Measurements from ENCODE around the gene TMEM150B. TPM values are rescaled to one million over a fixed set of nuclear protein-coding genes. Genes with fewer than 3 reads are reported as not detected.

Gene TMEM150B
- total RNA-seq, 5 donors from 2014 or later (not counting 1 experiment from before 2014, with no cell fraction given): 0.47 TPM; not detected in 4

GRCh38 chr19:55300886-55301458, 24.2 kb downstream of the TMEM150B start:
- no peaks in the 10 kb centered on the region for H3K36me3 ChIP-seq (ENCODE audit: control insufficient read depth in 2 of 2, extremely low read depth in 1 of 2, insufficient read depth in 1 of 2, low read length in 1 of 2)
- Mint-ChIP-seq H3K9me3 (no peaks in the 10 kb centered on the region), H3K27ac (no peak overlapping the region), H3K4me3 (peak overlapping the region in 2 of 3 donors; percentile 81 to 83), H3K36me3 (no peaks in the 10 kb centered on the region), H3K27me3 (no peaks in the 10 kb centered on the region), H3K4me1 (peaks cover 11 to 13% (median 11%) of the 10 kb centered on the region in 3 donors)
- 78% methylated on average over 9 of the region's 15 CpGs for WGBS (ENCODE audit: insufficient coverage)
- H3K4me1 ChIP-seq (ENCODE audit: control insufficient read depth in 1 of 2, extremely low read depth in 1 of 2, insufficient read depth in 2 of 2, low read length in 2 of 2): peaks cover 0 to 17% of the 10 kb centered on the region in 2 experiments
- ATAC-seq (replicated peaks in 1 of 4) (no peak), DNase-seq (no peak)
- H3K27ac ChIP-seq (ENCODE audit: low read length): no peak overlapping the region
- POLR2A ChIA-PET: interaction anchor here in 1 of 2 donors (1.1 kb wide), 1 partner anchor 38 kb away, joined by 6 read pairs; the partner anchor contains the start of gene KMT5C
- H3K9me3 ChIP-seq: no peaks in the 10 kb centered on the region
- CTCF ChIA-PET: interaction anchor here (0.6 to 2.5 kb wide), 5 partner anchors 9 to 161 kb away, joined by 3 to 15 read pairs (median 7); partner anchors contain the start of genes ISOC2 (in 1 of the 2) and KMT5C (in 1 of the 2)
- peaks cover 0 to 17% of the 10 kb centered on the region in 2 experiments for H3K27me3 ChIP-seq (replicated peaks in 1 of 2; ENCODE audit: control insufficient read depth in 2 of 2, extremely low read depth in 1 of 2, insufficient read depth in 2 of 2, low read length in 1 of 2)
- no peak overlapping the region for H3K4me3 ChIP-seq (ENCODE audit: control insufficient read depth in 1 of 2, extremely low read depth in 1 of 2, low read length in 1 of 2)

- Histone ChIP-seq H3K9me3 (no peaks in the 10 kb centered on the region), H3K4me3 (ENCODE audit: control insufficient read depth in 1 of 2, extremely low read depth in 1 of 2, low read length in 1 of 2) (no peak overlapping the region), H3K36me3 (ENCODE audit: control insufficient read depth in 2 of 2, extremely low read depth in 1 of 2, insufficient read depth in 1 of 2, low read length in 1 of 2) (no peaks in the 10 kb centered on the region), H3K4me1 (ENCODE audit: control insufficient read depth in 1 of 2, extremely low read depth in 1 of 2, insufficient read depth in 2 of 2, low read length in 2 of 2) (peaks cover 0 to 17% of the 10 kb centered on the region in 2 experiments), H3K27me3 (replicated peaks in 1 of 2; ENCODE audit: control insufficient read depth in 2 of 2, extremely low read depth in 1 of 2, insufficient read depth in 2 of 2, low read length in 1 of 2) (peaks cover 0 to 17% of the 10 kb centered on the region in 2 experiments), H3K27ac (ENCODE audit: low read length) (no peak overlapping the region)
- H3K36me3 Mint-ChIP-seq: no peaks in the 10 kb centered on the region
- peaks cover 8 to 11% (median 9%) of the 10 kb centered on the region in 3 donors for H3K4me1 Mint-ChIP-seq
- DNase-seq: no peak
- 85% methylated on average over 6 of the region's 10 CpGs for WGBS (ENCODE audit: insufficient coverage)
- no peaks in the 10 kb centered on the region for H3K9me3 Mint-ChIP-seq
- POLR2A ChIA-PET: no interaction called here
- no peak overlapping the region for H3K4me3 Mint-ChIP-seq
- ATAC-seq (replicated peaks in 1 of 4): no peak
- CTCF ChIA-PET: interaction anchor here in 1 of 2 donors (0.7 kb wide), 1 partner anchor 283 kb away, joined by 3 read pairs; no protein-coding TSS in a partner anchor
- no peaks in the 10 kb centered on the region for H3K27me3 Mint-ChIP-seq
- H3K27ac Mint-ChIP-seq: no peak overlapping the region
Measured at GRCh38 chr19:55299991-55300390, 25.1 kb downstream of the TMEM150B start.

- CTCF ChIA-PET: no interaction called here
- H3K4me1 Mint-ChIP-seq: peaks cover 8 to 11% (median 9%) of the 10 kb centered on the region in 3 donors
- H3K27ac Mint-ChIP-seq: no peak overlapping the region
- no peaks in the 10 kb centered on the region for H3K27me3 Mint-ChIP-seq
- Histone ChIP-seq H3K27me3 (replicated peaks in 1 of 2; ENCODE audit: control insufficient read depth in 2 of 2, extremely low read depth in 1 of 2, insufficient read depth in 2 of 2, low read length in 1 of 2) (peaks cover 0 to 17% of the 10 kb centered on the region in 2 experiments), H3K9me3 (no peaks in the 10 kb centered on the region), H3K4me1 (ENCODE audit: control insufficient read depth in 1 of 2, extremely low read depth in 1 of 2, insufficient read depth in 2 of 2, low read length in 2 of 2) (peaks cover 0 to 12% of the 10 kb centered on the region in 2 experiments), H3K36me3 (ENCODE audit: control insufficient read depth in 2 of 2, extremely low read depth in 1 of 2, insufficient read depth in 1 of 2, low read length in 1 of 2) (no peaks in the 10 kb centered on the region), H3K27ac (ENCODE audit: low read length) (no peak overlapping the region), H3K4me3 (ENCODE audit: control insufficient read depth in 1 of 2, extremely low read depth in 1 of 2, low read length in 1 of 2) (no peak overlapping the region)
- H3K4me3 Mint-ChIP-seq: no peak overlapping the region
- POLR2A ChIA-PET: no interaction called here
- 88% methylated on average over 3 of the region's 10 CpGs for WGBS (ENCODE audit: insufficient coverage)
- H3K36me3 Mint-ChIP-seq: no peaks in the 10 kb centered on the region
- H3K9me3 Mint-ChIP-seq: no peaks in the 10 kb centered on the region
- DNase-seq (no peak), ATAC-seq (replicated peaks in 1 of 4) (no peak)
Measured at GRCh38 chr19:55297267-55297666, 27.9 kb downstream of the TMEM150B start.

DNA sequence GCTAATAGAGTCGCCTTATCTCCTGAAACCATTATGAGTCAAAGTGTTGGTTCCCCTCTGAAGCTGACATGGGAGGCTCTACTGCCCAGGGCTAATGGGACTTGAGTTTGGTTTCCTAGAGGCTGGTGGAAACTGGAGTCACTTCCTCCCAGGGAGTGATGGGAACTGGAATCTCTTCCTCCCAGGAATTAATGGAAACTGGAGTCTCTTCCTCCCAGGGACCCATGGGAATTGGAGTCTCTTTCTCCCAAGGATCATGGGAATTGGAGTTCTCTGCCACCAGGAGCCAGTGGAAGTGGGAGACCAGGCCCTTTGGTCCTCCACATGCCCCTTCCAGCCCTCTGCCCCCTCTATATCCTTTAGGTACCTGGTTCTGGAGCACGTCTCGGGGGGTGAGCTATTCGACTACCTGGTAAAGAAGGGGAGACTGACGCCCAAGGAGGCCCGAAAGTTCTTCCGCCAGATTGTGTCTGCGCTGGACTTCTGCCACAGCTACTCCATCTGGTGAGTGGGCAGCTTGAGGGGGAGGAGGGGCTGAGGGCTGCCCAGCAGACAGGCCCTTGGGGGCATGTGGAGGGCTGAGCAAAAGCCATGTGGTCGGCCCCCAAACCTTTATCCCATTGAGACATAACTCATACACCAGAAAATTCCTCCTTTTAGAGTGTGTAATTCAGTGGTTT, 35.9 kb downstream of the TMEM150B start:
- CTCF ChIA-PET: no interaction called here
- peaks cover 0 to 2% of the 10 kb centered on the region in 2 experiments for H3K27me3 ChIP-seq (replicated peaks in 1 of 2; ENCODE audit: control insufficient read depth in 2 of 2, extremely low read depth in 1 of 2, insufficient read depth in 2 of 2, low read length in 1 of 2)
- H3K4me3 ChIP-seq (ENCODE audit: control insufficient read depth in 1 of 2, extremely low read depth in 1 of 2, low read length in 1 of 2): no peak overlapping the region
- H3K27ac Mint-ChIP-seq: no peak overlapping the region
- POLR2A ChIA-PET: no interaction called here
- no peak for ATAC-seq (replicated peaks in 1 of 4)
- H3K4me1 ChIP-seq (ENCODE audit: control insufficient read depth in 1 of 2, extremely low read depth in 1 of 2, insufficient read depth in 2 of 2, low read length in 2 of 2): peaks cover 0 to 20% of the 10 kb centered on the region in 2 experiments
- WGBS (ENCODE audit: insufficient coverage): 97% methylated on average over 4 of the region's 9 CpGs
- no peaks in the 10 kb centered on the region for H3K27me3 Mint-ChIP-seq
- no peaks in the 10 kb centered on the region for H3K9me3 ChIP-seq
- no peak overlapping the region for H3K27ac ChIP-seq (ENCODE audit: low read length)
- no peaks in the 10 kb centered on the region for H3K9me3 Mint-ChIP-seq
- H3K4me3 Mint-ChIP-seq: no peak overlapping the region
- no peaks in the 10 kb centered on the region for H3K36me3 ChIP-seq (ENCODE audit: control insufficient read depth in 2 of 2, extremely low read depth in 1 of 2, insufficient read depth in 1 of 2, low read length in 1 of 2)
- H3K4me1 Mint-ChIP-seq: peaks cover 9 to 12% (median 9%) of the 10 kb centered on the region in 3 donors
- no peaks in the 10 kb centered on the region for H3K36me3 Mint-ChIP-seq
- no peak for DNase-seq

DNA sequence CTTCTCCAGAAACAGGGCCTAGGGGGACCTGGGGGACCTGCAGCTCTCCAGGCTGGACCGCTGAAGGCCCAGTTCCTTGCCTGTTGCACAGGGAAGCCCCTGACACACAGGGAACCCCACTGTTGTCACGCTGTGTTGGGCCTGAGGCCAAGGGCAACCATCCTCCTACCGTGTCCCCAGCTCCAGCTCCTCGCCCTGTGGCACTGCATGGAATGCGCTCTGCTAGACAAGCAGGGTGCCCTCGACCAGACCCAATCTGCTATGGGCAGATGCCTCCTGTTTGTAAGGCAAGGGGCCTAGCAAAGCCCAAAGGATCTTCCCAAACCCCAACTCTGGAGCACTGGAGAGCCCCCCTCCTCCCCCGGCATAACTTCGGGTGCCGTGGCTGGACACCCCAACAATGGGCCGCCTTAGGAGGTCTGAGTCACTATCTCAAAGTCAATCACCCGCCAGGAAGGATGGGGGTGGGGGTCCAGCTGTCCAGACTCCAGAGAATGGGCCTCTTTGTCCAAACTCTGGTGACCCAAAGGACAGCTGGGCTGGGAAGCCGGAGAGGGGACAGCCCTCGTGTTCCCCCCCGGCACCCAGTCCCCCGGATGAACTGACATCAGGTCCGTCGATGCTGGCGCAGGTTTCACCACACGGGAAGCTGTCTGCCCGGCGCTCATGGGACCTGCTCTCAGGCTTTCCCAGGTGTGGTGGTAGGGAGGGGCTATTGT, 37.6 kb downstream of the TMEM150B start:
- peaks cover 0 to 26% of the 10 kb centered on the region in 2 experiments for H3K4me1 ChIP-seq (ENCODE audit: control insufficient read depth in 1 of 2, extremely low read depth in 1 of 2, insufficient read depth in 2 of 2, low read length in 2 of 2)
- no peak overlapping the region for H3K4me3 ChIP-seq (ENCODE audit: control insufficient read depth in 1 of 2, extremely low read depth in 1 of 2, low read length in 1 of 2)
- ChIA-PET POLR2A (no interaction called here), CTCF (no interaction called here)
- H3K36me3 Mint-ChIP-seq: no peaks in the 10 kb centered on the region
- no peaks in the 10 kb centered on the region for H3K27me3 Mint-ChIP-seq
- H3K27ac Mint-ChIP-seq: no peak overlapping the region
- no peaks in the 10 kb centered on the region for H3K9me3 Mint-ChIP-seq
- no peak overlapping the region for H3K27ac ChIP-seq (ENCODE audit: low read length)
- 92% methylated on average over 16 of the region's 21 CpGs for WGBS (ENCODE audit: insufficient coverage)
- peaks cover 0 to 2% of the 10 kb centered on the region in 2 experiments for H3K27me3 ChIP-seq (replicated peaks in 1 of 2; ENCODE audit: control insufficient read depth in 2 of 2, extremely low read depth in 1 of 2, insufficient read depth in 2 of 2, low read length in 1 of 2)
- DNase-seq (no peak), ATAC-seq (replicated peaks in 1 of 4) (no peak)
- H3K9me3 ChIP-seq: no peaks in the 10 kb centered on the region
- H3K4me1 Mint-ChIP-seq: peaks cover 18 to 21% (median 19%) of the 10 kb centered on the region in 3 donors
- H3K4me3 Mint-ChIP-seq: no peak overlapping the region
- H3K36me3 ChIP-seq (ENCODE audit: control insufficient read depth in 2 of 2, extremely low read depth in 1 of 2, insufficient read depth in 1 of 2, low read length in 1 of 2): no peaks in the 10 kb centered on the region

DNA sequence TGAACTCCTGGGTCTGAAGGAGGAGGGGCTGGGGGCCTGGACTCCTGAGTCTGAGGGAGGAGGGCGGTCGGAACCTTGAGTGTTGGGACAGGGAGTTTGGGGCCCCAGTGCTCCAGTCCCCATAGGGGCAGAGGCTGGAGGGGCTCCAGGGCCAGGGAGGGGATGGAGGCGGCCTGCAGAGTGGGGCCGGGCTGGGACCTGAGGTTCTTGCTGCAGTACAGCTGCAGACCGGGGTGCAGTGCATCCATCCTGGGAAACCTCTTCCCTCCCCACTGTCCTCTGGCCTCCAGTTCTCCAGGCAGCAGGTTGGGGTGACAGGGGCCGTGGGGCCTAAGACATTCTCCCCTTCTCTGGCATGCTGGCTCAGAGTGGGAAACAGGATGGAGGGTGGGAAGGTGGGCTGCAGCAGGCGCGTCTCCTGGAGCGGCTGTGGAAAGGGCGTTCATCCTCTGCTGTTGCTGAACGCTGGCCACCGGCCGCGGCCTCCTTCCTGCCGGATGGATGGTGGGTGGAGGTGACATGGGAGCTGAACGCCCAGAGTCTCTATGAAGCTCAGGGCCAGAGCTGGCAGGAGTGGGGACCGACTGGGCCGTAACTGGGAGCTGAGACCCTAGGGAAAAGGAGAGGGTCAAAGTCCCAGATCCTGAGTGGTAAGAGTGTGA, 39.8 kb downstream of the TMEM150B start:
- Histone ChIP-seq H3K9me3 (no peaks in the 10 kb centered on the region), H3K36me3 (ENCODE audit: control insufficient read depth in 2 of 2, extremely low read depth in 1 of 2, insufficient read depth in 1 of 2, low read length in 1 of 2) (no peaks in the 10 kb centered on the region), H3K4me1 (ENCODE audit: control insufficient read depth in 1 of 2, extremely low read depth in 1 of 2, insufficient read depth in 2 of 2, low read length in 2 of 2) (peaks cover 0 to 27% of the 10 kb centered on the region in 2 experiments), H3K27me3 (replicated peaks in 1 of 2; ENCODE audit: control insufficient read depth in 2 of 2, extremely low read depth in 1 of 2, insufficient read depth in 2 of 2, low read length in 1 of 2) (peaks cover 0 to 2% of the 10 kb centered on the region in 2 experiments), H3K27ac (ENCODE audit: low read length) (no peak overlapping the region), H3K4me3 (ENCODE audit: control insufficient read depth in 1 of 2, extremely low read depth in 1 of 2, low read length in 1 of 2) (no peak overlapping the region)
- Mint-ChIP-seq H3K9me3 (no peaks in the 10 kb centered on the region), H3K27me3 (no peaks in the 10 kb centered on the region), H3K4me3 (peak overlapping the region in 2 of 3 donors; percentile 21 to 48), H3K27ac (peak overlapping the region; percentile 11 to 52), H3K36me3 (no peaks in the 10 kb centered on the region), H3K4me1 (peaks cover 16 to 23% (median 18%) of the 10 kb centered on the region in 3 donors)
- no peak for DNase-seq
- ChIA-PET CTCF (no interaction called here), POLR2A (no interaction called here)
- 84% methylated on average over 14 of the region's 18 CpGs for WGBS (ENCODE audit: insufficient coverage)
- ATAC-seq (replicated peaks in 1 of 4): no peak
